Left lung (tissue), 10 donors: ENCODE results near the gene FGF10. TPM values are rescaled to one million over a fixed set of nuclear protein-coding genes. Genes with fewer than 3 reads are reported as not detected.

Experiments used
- ATAC-seq: fragments of 200-7000 bp; cut with Tn5 transposase; one replicate; pipeline ENCODE4 v1.9.1; 2020; ENCODE audit warnings: moderate library complexity
- DNase-seq, 4 donors: peaks; one replicate each; pipeline ENCODE4 v3.0.0-alpha.2; 2013 to 2020
- H3K27ac ChIP-seq, 2 donors: fragments of 200-600 bp; sonication (generic) in 1 of 2; one replicate each; pipeline versions ENCODE4 v1.5.0 to v1.8.0; 2020 to 2021
- H3K27me3 ChIP-seq, 2 donors: fragments of 200-600 bp; sonication (generic) in 1 of 2; one replicate each; pipeline versions ENCODE4 v1.5.0 to v1.8.0; 2020 to 2021
- H3K36me3 ChIP-seq, 2 donors: fragments of 200-600 bp; sonication (generic) in 1 of 2; one replicate each; pipeline versions ENCODE4 v1.5.0 to v1.8.0; 2020 to 2021
- H3K4me1 ChIP-seq, 2 donors: fragments of 200-600 bp; one replicate each; pipeline ENCODE4 v1.8.0; 2021
- H3K4me3 ChIP-seq, 2 donors: fragments of 200-600 bp; sonication (generic) in 1 of 2; one replicate each; pipeline versions ENCODE4 v1.5.0 to v1.8.0; 2020 to 2021; ENCODE audit warnings: mild to moderate bottlenecking in 1 of 2
- H3K9me3 ChIP-seq, 2 donors: fragments of 200-600 bp; sonication (generic) in 1 of 2; one replicate each; pipeline versions ENCODE4 v1.5.0 to v1.8.0; 2020 to 2021
- intact Hi-C, 2 donors: fragments of 100-400 bp; cut with DNase I; formaldehyde crosslinking; loops; one replicate each; pipeline versions ENCODE4 v1.11.2 to v1.14.2; 2022
- polyA plus RNA-seq, 6 donors: library from polyadenylated mRNA; unstranded; fragments of 120-200 nt; gene quantifications; one replicate each; pipeline ENCODE4 v1.2.1, GENCODE V29; 2013; ENCODE audit not compliant: insufficient read length in 6 of 6
- total RNA-seq, 2 donors: library from RNA; stranded (reverse); fragmentation: NEBNext Ultra II Directional; extraction: Animal tissue kit (Norgen Biotek cat#: 25700); gene quantifications; one replicate each; pipeline ENCODE4 v1.2.1, GENCODE V29; 2021
- TF ChIP-seq, protein P1 (sequence below), 2 donors: fragments of 200-600 bp; sonication (generic) in 1 of 2; IDR thresholded peaks; one replicate each; pipeline versions ENCODE4 v1.5.0 to v1.8.0; 2021; ENCODE audit warnings: antibody characterized with exemption in 2 of 2
- donor health status: DM: no; HTN: yes; CAD: no.
- donor health status: DM: no; HTN: no; CAD: no.

FGF10 gene
- total and polyA plus RNA-seq, 8 donors = 1.2 to 47.7 (median 43.7) TPM

DNA sequence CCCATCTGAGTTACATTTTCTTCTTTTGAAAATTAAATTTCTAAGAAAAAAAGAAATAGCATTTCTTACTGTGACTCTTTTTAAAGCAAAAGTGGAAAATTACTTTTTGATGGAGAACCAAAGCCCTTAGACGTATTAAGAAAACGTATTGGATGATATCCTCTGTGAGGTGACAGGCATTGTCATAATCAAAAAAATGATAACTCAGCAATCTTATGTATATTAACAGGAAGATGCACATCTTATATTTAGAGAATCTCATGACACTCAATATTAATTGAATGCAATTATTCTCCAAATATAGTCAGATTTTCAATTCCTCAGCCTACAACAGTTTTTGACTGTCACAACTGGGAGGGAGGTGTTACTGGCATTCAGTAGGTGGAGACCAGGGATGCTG, 25.1 kb downstream of the FGF10 start:
- Histone ChIP-seq H3K27me3 (no peaks in the 10 kb centered on the region), H3K4me1 (no peaks in the 10 kb centered on the region), H3K4me3 (no peak overlapping the region), H3K9me3 (no peaks in the 10 kb centered on the region), H3K27ac (no peak overlapping the region), H3K36me3 (no peaks in the 10 kb centered on the region)
- TF ChIP-seq, protein P1, sequence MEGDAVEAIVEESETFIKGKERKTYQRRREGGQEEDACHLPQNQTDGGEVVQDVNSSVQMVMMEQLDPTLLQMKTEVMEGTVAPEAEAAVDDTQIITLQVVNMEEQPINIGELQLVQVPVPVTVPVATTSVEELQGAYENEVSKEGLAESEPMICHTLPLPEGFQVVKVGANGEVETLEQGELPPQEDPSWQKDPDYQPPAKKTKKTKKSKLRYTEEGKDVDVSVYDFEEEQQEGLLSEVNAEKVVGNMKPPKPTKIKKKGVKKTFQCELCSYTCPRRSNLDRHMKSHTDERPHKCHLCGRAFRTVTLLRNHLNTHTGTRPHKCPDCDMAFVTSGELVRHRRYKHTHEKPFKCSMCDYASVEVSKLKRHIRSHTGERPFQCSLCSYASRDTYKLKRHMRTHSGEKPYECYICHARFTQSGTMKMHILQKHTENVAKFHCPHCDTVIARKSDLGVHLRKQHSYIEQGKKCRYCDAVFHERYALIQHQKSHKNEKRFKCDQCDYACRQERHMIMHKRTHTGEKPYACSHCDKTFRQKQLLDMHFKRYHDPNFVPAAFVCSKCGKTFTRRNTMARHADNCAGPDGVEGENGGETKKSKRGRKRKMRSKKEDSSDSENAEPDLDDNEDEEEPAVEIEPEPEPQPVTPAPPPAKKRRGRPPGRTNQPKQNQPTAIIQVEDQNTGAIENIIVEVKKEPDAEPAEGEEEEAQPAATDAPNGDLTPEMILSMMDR (IDR thresholded peaks at IDR 0.05) = no peak
- DNase-seq = no peak
- intact Hi-C loops = no loop called here
- no peak for ATAC-seq

DNA sequence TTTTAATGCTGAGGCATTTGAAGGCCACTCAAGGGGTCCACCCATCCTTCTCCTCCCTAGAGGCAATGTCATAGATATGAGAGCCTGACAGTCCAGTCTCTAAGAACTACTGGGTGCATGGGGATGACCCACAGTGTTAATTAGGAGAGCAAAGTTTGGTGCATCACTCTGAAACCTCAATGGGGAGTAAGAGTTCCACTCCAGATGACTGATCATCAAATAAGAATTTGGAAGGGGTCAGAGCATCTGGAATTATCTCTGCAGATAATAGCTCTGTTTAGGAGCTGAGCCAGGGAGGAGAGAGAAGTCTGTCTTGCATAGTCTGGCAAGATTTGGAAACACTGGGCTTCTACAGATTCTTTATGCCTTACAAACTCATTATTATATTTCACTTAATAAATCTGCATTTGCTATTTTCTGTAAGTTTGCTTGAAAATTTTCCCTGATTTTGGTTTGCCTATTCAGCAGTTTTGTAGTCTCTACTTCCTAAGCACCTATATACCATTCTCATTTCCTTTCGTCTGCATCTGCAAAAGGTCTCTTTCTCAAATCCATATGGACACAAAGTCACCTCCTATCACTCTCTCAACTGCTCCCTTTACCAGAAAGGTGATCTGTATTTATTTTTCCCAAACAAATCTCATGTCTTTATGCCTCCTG, 27.7 kb downstream of the FGF10 start:
- Histone ChIP-seq H3K4me1 (no peaks in the 10 kb centered on the region), H3K9me3 (no peaks in the 10 kb centered on the region), H3K36me3 (no peaks in the 10 kb centered on the region), H3K4me3 (no peak overlapping the region), H3K27me3 (no peaks in the 10 kb centered on the region), H3K27ac (no peak overlapping the region)
- TF ChIP-seq, protein P1 (IDR thresholded peaks at IDR 0.05) = no peak
- no peak for DNase-seq
- intact Hi-C loops = no loop called here
- no peak for ATAC-seq

DNA sequence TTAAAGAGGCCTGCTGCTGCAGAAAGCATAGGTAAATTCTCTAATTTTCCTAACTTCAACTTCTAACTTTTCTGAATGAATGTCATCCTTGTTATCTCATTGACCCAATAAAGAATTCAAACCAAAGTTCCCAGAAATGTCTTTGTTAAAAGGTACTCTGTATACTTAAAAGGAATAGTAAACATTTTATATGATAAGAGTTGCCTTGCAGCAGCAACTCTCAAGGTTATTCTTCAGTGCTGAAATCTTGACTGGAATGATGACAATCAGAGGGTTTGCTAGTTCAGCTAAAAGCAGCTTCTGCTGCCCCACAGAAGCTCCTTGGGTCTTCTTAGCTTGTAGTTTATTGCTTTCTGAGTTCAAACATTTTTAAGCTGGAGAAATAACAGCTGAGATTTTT, 28.3 kb downstream of the FGF10 start:
- ATAC-seq = no peak
- TF ChIP-seq, protein P1 (IDR thresholded peaks at IDR 0.05) = no peak

DNA sequence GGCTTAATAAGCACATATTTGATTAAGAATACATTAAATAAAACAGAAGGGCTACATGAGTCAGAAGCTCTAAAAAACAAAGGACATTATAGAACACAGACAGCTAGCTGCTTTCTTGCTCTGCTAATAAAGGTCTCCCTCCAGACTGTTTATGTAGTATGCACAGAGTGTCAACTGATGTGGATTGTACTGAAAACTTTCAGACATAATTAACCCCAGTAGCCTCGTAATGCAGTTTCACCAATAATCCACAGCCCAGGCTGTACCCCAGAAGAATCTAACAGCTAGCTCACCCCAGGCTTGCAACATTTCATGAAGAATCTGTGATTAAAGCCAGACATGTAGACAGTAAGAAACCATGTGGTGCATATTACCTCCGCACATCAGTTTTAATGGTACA, 30.8 kb downstream of the FGF10 start:
- Histone ChIP-seq H3K27me3 (no peaks in the 10 kb centered on the region), H3K4me3 (no peak overlapping the region), H3K27ac (no peak overlapping the region), H3K9me3 (no peaks in the 10 kb centered on the region), H3K4me1 (no peaks in the 10 kb centered on the region), H3K36me3 (no peaks in the 10 kb centered on the region)
- no peak for ATAC-seq
- DNase-seq = peak in 2 of 4 donors; percentile 71 to 75
- intact Hi-C loops = no loop called here
- TF ChIP-seq, protein P1 (IDR thresholded peaks at IDR 0.05) = no peak

More for the DNA sequence above, 28.3 kb downstream of the FGF10 start:
- Histone ChIP-seq H3K4me3 (no peak overlapping the region), H3K4me1 (no peaks in the 10 kb centered on the region), H3K27ac (no peak overlapping the region), H3K27me3 (no peaks in the 10 kb centered on the region), H3K9me3 (no peaks in the 10 kb centered on the region), H3K36me3 (no peaks in the 10 kb centered on the region)
- intact Hi-C loops = no loop called here
- no peak for DNase-seq

DNA sequence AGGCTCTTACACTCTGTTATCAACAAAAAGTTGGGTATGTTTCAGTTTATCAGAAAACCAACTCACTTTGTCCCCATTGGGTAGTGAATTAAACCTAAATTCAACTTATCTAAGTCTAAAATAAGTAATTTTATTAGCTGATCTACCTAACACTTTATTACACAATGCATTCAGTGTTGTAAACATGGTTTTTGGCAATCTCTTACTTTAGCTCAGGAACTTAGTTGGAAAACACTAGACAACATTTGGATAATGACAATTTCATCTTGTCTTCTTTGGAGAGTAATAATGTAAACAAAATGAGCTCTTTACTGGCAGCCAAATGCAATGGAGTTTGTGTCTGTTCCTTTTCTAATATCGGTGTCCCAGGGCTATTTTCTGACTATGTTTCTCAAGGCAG, 33.0 kb downstream of the FGF10 start:
- intact Hi-C loops = no loop called here
- Histone ChIP-seq H3K4me3 (no peak overlapping the region), H3K4me1 (no peaks in the 10 kb centered on the region), H3K27ac (no peak overlapping the region), H3K36me3 (no peaks in the 10 kb centered on the region), H3K27me3 (no peaks in the 10 kb centered on the region), H3K9me3 (no peaks in the 10 kb centered on the region)
- ATAC-seq (no peak), DNase-seq (peak in 2 of 4 donors; percentile 50 to 67)
- TF ChIP-seq, protein P1 (IDR thresholded peaks at IDR 0.05) = no peak
